Uterus (tissue), 4 donors: ENCODE results near the gene NRF1. TPM values are rescaled to one million over a fixed set of nuclear protein-coding genes. Genes with fewer than 3 reads are reported as not detected.

Experiments used
- DNase-seq, 2 donors: peaks; one replicate each; pipeline ENCODE4 v3.0.0-alpha.2; 2019 to 2020
- H3K27ac ChIP-seq, 2 donors: fragments of 200-600 bp; sonication (generic); 1 replicate in 1 of 2; 2 replicates in 1 of 2; pipeline ENCODE4 v1.5.1; 2016 to 2018
- H3K27me3 ChIP-seq, 2 donors: fragments of 200-600 bp; sonication (generic); one replicate each; pipeline ENCODE4 v1.5.1; 2018 to 2019; ENCODE audit warnings: control low read depth in 1 of 2
- H3K36me3 ChIP-seq, 2 donors: fragments of 200-600 bp; sonication (generic); one replicate each; pipeline ENCODE4 v1.5.1; 2019; ENCODE audit warnings: control low read depth in 1 of 2
- H3K4me1 ChIP-seq, 2 donors: fragments of 200-600 bp; sonication (generic); one replicate each; pipeline ENCODE4 v1.5.1; 2018 to 2019; ENCODE audit warnings: control low read depth in 1 of 2
- H3K4me3 ChIP-seq, 2 donors: fragments of 200-600 bp; sonication (generic); 1 replicate in 1 of 2; 2 replicates in 1 of 2; pipeline ENCODE4 v1.5.1; 2018 to 2019; ENCODE audit warnings: mild to moderate bottlenecking in 1 of 2
- H3K9me3 ChIP-seq, 2 donors: fragments of 200-600 bp; sonication (generic); one replicate each; pipeline ENCODE4 v1.5.1; 2019; ENCODE audit warnings: control low read depth in 1 of 2
- CTCF ChIP-seq, 4 experiments: fragments of 200-600 bp in 2 of 4; fragments of 450-650 bp in 2 of 4; sonication (generic) in 2 of 4; IDR thresholded peaks; one replicate each; pipeline ENCODE4 v1.5.1; 2016 to 2019; ENCODE audit warnings: antibody characterized with exemption in 4 of 4, mild to moderate bottlenecking in 2 of 4, moderate library complexity in 1 of 4
- POLR2A ChIP-seq, 2 donors: fragments of 450-650 bp; IDR thresholded peaks; one replicate each; pipeline ENCODE4 v1.6.1; 2016; ENCODE audit warnings: antibody characterized with exemption in 2 of 2, mild to moderate bottlenecking in 1 of 2, moderate library complexity in 1 of 2
- intact Hi-C: fragments of 100-400 bp; cut with DNase I; formaldehyde crosslinking; loops from one replicate; pipeline ENCODE4 v1.15.1; 2023; ENCODE audit warnings: low total_unique reads
- total RNA-seq, 4 donors: library from RNA; depleted of rRNA in 3 of 4; stranded (reverse); fragments of >200 nt in 3 of 4; gene quantifications; one replicate each; pipeline versions ENCODE4 v1.1.0 to v1.2.4, GENCODE V29; 2014 to 2023
- donor health status: DM: yes; HTN: yes; CAD: no.

The NRF1 gene
- total RNA-seq, 4 donors from 2014 or later = 18.2 to 56.5 (median 40.4) TPM

GRCh38 chr7:129786825-129787563, 175.5 kb downstream of the NRF1 start:
- TF ChIP-seq POLR2A (IDR thresholded peaks at IDR 0.05) (no peak), CTCF (IDR thresholded peaks at IDR 0.05) (no peak)
- Histone ChIP-seq H3K36me3 (no peaks in the 10 kb centered on the region), H3K4me1 (no peaks in the 10 kb centered on the region), H3K27me3 (peaks cover 8 to 50% of the 10 kb centered on the region in 2 donors), H3K9me3 (no peaks in the 10 kb centered on the region), H3K27ac (no peak overlapping the region), H3K4me3 (no peak overlapping the region)
- DNase-seq = no peak
- intact Hi-C loops = no loop called here

- H3K9me3 ChIP-seq = no peaks in the 10 kb centered on the region
- DNase-seq = no peak
- intact Hi-C loops = no loop called here
- H3K4me1 ChIP-seq = no peaks in the 10 kb centered on the region
- H3K4me3 ChIP-seq = no peak overlapping the region
- no peak for TF ChIP-seq CTCF (IDR thresholded peaks at IDR 0.05)
- TF ChIP-seq POLR2A (IDR thresholded peaks at IDR 0.05) = no peak
- no peak overlapping the region for H3K27ac ChIP-seq
- H3K27me3 ChIP-seq = peaks cover 6 to 31% of the 10 kb centered on the region in 2 donors
- no peaks in the 10 kb centered on the region for H3K36me3 ChIP-seq
Measured at GRCh38 chr7:129789000-129789399, 177.5 kb downstream of the NRF1 start.

- no peak for DNase-seq
- intact Hi-C loops = no loop called here
- H3K4me1 ChIP-seq = no peaks in the 10 kb centered on the region
- no peak overlapping the region for H3K27ac ChIP-seq
- H3K9me3 ChIP-seq = no peaks in the 10 kb centered on the region
- no peaks in the 10 kb centered on the region for H3K36me3 ChIP-seq
- TF ChIP-seq CTCF (IDR thresholded peaks at IDR 0.05) = no peak
- TF ChIP-seq POLR2A (IDR thresholded peaks at IDR 0.05) = no peak
- H3K4me3 ChIP-seq = no peak overlapping the region
- peaks cover 5 to 25% of the 10 kb centered on the region in 2 donors for H3K27me3 ChIP-seq
Measured at GRCh38 chr7:129789652-129790051, 178.1 kb downstream of the NRF1 start.

- H3K36me3 ChIP-seq = no peaks in the 10 kb centered on the region
- TF ChIP-seq CTCF (IDR thresholded peaks at IDR 0.05) (no peak), POLR2A (IDR thresholded peaks at IDR 0.05) (no peak)
- no peak for DNase-seq
- no peaks in the 10 kb centered on the region for H3K4me1 ChIP-seq
- H3K9me3 ChIP-seq = no peaks in the 10 kb centered on the region
- H3K27me3 ChIP-seq = peaks cover under 1 to 20% of the 10 kb centered on the region in 2 donors
- H3K4me3 ChIP-seq = no peak overlapping the region
- intact Hi-C loops = no loop called here
- H3K27ac ChIP-seq = no peak overlapping the region
Measured at GRCh38 chr7:129790136-129790535, 178.6 kb downstream of the NRF1 start.

- TF ChIP-seq CTCF (IDR thresholded peaks at IDR 0.05) = no peak
- no peaks in the 10 kb centered on the region for H3K27me3 ChIP-seq
- intact Hi-C loops = no loop called here
- no peaks in the 10 kb centered on the region for H3K36me3 ChIP-seq
- no peaks in the 10 kb centered on the region for H3K9me3 ChIP-seq
- no peak for DNase-seq
- no peaks in the 10 kb centered on the region for H3K4me1 ChIP-seq
- H3K27ac ChIP-seq = no peak overlapping the region
- H3K4me3 ChIP-seq = no peak overlapping the region
Measured at GRCh38 chr7:129792721-129793120, 181.2 kb downstream of the NRF1 start.
